GM19468 (cell line): ENCODE results near the gene FAIM2.

Source experiments
- ATAC-seq: cut with Tn5 transposase; IDR thresholded peaks from one replicate; pipeline ENCODE4 v1.9.1; 2021; ENCODE audit warnings: mild to moderate bottlenecking, moderate library complexity, moderate number of reproducible peaks; ENCODE audit not compliant: unreplicated experiment; ENCODE audit errors: extremely low read depth

FAIM2 gene

DNA sequence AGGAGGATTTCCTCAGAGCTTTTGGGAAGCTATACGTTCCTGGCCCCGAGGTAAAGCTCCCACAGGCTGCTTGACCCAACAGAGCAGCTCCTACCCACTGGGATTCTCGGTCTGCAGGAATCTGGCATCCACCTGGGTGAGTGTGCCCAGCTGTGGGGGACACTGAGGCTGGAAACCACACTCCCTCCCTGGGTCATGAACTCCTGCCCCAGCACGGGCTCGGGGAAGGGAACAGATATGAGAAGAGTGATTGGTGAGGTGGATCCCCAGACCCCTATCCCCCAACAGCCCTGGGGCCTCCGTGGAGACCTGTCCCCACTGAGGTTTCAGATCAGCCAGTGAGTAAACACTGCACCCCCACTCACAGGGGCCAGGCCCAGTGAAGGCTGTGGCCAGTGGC lies 3.3 kb downstream of the FAIM2 start:
- ATAC-seq, result no peak

GRCh38 chr12:49899921-49900320 lies 3.8 kb downstream of the FAIM2 start:
- no peak for ATAC-seq

GRCh38 chr12:49899286-49899843 lies 4.3 kb downstream of the FAIM2 start:
- no peak for ATAC-seq

DNA sequence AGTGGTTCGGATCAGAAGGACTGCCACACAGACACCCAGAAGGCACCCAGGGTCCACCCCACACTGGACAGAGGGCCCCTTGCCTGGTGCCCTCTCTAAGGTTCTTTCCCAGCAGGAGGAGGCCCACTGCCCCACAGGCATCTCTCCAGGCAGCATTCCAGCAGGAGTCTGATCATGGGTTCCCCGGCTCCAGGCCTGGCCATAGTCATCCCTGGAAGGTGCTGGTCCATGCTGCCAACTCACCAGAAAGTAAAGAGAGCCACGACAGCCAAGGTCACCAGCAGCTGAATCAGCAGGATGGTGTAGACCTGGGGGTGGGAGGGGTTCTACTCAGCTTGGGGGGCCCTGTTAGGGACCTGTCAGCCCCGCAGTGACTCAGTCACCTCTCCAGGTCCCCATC lies 6.4 kb downstream of the FAIM2 start:
- no peak for ATAC-seq

DNA sequence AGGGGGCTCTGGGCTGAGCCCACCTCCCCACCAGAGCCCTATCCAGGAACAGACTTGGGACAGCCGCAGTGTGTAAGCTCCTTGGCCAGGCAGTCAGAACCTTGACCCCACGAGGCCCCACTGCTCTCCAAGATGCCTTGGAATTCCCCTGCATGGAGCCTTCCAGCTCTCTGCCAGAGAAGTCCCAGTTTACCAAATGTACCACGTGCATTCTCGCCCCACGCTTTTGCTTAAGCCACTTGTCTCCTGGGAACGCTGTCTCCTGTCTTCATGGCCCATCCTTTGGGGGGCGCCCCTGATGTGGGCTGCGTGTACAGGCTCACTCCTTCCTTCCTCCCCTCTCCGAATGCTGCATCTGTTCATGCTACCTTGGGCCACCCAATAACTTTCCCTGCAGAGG lies 7.9 kb downstream of the FAIM2 start:
- no peak for ATAC-seq

GRCh38 chr12:49894751-49895148 lies 8.9 kb downstream of the FAIM2 start:
- no peak for ATAC-seq

- ATAC-seq, result no peak
Measured at GRCh38 chr12:49893753-49894750, 9.6 kb downstream of the FAIM2 start.

DNA sequence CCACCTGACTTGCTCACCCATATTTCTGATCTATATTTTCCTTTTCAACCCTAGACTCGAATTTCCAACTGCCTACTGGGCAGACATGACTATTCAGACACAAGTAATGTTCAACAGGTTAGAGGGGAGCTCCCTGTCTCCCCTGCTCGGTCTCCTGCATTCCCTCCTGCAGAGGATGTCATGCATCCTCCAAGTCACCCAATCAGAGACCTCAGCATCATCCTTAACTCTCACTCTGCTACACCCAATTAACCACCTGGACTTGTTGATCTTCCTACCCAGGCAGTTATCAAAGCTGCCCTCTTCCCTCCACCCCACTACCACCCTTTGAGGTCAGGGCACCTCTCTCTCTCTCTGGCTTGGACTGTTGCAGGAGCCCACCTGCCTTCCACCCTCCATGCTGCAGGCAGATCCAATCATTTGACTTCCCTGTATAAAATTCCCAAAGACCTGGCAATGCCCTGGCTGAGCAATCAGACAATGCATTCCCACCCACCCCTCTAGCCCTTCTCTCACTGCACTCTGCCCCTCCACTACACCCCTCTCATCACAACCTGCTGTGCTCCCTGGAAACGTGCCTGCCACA lies 10.9 kb downstream of the FAIM2 start:
- no peak for ATAC-seq

- no peak for ATAC-seq
Measured at GRCh38 chr12:49892084-49892731, 11.5 kb downstream of the FAIM2 start.

DNA sequence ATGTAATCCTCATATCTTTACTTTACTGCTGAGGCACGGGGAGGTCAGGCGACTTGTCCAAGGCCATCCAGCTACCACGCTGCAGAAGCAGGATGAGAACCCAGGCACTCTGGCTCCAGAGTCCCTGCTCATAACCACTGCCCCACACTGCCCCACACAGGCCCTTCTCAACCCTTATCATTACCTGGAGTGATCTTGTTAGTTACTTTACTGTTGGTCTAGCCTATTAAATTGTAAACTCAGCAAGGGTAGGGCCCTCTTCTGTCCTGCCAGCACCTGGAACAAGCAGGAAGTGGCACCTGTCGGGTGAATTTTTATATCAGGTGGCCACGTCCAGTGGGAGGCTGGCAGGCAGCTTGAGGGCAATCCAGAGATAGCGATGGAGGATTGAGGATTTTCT lies 12.2 kb downstream of the FAIM2 start:
- no peak for ATAC-seq

DNA sequence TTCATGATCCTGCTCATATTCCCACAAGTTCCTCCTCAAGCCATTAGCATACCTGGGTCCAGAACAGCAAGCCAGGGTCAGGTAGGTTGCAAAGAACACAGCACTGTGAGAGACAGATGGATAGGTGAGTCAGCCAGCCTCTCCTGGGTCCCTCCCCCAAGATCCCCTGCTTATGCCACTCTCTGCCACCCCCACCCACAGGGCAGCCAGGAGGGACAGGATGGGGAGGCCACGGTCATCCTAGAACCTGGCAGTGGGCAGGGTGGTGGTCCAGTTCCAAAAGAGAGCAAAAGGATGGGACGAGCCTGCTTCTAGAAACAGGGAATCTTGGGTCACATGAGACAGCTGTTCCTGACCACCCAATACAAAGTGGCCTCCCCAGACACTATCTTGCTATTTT lies 12.7 kb downstream of the FAIM2 start:
- ATAC-seq, result no peak

GRCh38 chr12:49890096-49890461 lies 13.6 kb downstream of the FAIM2 start:
- no peak for ATAC-seq

DNA sequence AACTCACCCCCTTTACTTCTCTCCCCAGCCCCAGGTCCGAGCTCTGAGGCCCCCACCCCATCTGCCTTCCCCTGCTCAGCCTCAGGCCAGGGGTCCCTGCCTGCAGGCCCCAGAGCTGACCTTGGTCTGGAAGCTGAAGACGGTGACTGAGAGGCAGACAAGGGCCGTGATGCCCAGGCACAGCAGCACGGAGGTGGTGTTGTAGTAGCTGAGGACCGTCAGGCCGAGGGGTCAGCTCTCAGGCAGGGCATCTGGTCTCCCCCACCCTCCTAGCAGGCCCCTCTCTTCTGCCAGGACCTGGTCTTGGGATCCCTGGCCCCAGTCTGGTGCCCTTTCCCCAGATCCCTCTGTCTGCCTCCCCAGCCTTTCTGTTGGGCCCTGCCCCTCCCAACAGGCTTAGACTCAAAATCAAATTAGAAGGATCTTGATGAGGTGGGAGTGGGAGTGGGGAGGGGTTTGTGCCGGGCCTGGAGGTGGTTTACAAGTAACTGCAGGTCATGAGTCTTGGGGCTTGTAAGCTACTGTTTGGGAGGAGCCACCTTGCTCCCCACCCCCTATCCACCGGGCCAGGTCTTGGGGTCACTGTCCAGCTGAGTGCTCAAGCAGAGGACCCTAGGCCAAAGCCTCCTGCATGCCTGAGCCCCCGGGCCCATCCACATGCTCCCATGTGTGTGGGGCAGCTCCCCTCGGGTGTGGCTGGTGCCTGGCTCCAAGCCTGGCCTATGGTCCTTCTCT lies 14.2 kb downstream of the FAIM2 start:
- no peak for ATAC-seq

DNA sequence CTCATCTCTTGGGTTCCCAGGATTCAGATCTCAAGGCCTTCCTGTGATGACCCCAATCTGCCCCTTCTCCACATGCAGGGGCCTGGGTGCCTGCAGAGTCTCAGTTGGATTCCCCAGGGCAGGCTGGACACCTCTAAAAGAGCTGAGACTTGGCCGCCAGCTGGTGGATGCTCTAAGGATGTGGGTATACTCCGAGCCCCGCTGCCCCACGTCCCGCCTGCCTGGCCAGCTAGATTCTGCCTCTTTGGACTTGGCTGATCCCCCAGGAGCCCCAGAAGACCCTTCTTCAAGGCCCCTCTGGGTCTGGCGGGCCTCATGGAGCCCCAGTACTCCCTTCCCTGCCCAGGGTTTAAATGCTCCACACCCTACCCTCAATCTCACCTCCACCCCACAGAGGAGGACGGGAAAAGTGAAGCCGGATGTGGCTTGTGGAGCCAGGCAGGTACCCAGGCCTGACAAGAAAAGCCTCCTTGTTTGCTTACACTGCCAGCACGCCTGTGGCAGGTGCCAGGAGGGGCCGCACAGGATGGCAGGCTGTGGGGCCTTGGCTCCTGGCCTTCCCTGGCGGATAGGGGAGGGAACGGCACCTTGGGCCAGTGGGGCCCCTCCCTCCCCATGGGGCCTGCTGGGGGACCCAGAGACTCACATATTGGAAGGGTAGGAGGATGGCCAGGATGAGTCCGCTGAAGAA lies 15.1 kb downstream of the FAIM2 start:
- no peak for ATAC-seq

GRCh38 chr12:49887536-49888401 lies 15.9 kb downstream of the FAIM2 start:
- no peak for ATAC-seq

DNA sequence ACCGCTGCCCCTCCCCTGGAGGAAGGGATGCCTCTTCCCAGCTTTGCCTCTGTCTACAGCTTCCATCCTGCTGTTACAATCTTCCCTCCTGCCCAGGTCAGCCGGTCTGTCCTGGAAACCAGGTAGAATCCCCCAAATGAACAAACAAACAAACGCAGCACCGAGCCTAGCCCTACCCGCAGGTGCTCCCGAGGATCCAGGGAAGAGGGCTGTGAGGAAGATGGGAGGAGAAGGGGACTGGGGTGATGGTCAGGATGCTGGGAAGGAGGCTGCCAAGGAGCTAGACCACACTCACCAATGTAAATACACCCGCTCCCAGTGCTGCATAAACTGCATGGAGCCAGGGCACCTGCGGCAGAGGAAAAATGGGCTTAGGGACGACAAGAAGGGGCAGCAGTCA lies 16.6 kb downstream of the FAIM2 start:
- ATAC-seq, result no peak

DNA sequence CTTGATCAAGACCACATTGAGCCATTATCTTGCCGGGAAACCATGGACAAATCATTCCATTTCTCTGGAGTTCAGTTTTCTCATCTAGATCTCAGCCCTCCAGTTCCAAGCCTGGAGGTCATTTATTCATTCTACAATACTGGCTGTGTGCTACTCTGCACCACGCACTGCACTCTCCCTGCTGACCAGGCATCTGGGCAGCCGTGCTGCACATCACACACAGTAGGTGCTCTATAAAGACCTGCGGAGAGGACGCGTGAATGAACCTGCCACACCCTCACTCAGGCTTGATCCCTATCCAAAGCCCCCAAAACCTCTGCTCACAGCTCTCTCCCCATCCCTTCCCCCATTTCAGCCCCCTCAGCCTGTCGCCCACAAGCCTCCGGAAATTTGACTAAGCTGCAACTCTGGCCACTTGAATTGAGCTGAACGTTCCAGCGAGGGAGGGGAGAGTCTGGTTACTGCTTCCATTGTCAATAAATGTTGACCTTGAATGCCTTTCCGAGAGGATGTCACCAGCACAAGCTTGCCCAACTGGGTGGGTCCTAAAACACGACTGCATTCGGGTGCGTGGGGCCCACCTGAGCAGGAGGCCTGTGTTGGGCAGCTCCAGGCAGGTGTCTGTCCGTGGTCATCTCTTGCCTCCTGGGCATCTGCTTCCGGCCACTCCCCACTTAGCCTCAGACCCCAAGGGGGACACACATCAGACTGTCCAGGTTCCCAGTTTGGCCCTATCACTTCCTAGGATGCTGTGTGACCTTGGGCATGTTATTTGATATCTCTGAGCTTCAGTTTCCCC lies 17.8 kb downstream of the FAIM2 start:
- no peak for ATAC-seq

DNA sequence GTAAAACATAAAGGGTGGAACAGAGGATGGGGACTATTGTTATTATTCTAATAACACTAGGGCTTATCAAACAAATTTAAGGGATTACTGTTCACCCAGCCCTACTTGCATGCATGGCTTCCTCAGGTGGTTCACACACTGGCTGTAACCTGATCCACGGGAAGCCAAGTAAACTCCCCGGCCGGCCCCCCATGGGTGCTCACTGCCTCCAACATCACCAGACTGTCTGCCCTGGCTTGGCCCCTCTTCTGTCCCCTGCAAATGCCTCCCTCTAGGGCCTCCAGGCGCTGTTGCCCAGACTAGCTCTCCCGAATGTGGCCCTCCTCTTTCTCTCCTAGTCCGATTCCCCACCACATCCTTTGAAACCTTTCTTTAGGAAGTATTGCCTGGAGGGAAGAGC lies 18.6 kb downstream of the FAIM2 start:
- no peak for ATAC-seq
